Osteocyte (in vitro differentiated cells): ENCODE measurements around the gene WDSUB1. TPM values are rescaled to one million over a fixed set of nuclear protein-coding genes. Genes with fewer than 3 reads are reported as not detected.

ENCODE experiments used
- DNase-seq: peaks from one replicate; pipeline ENCODE4 v3.0.0; 2021; ENCODE audit warnings: mixed read lengths; ENCODE audit not compliant: unreplicated experiment; ENCODE audit errors: extremely low spot score
- H3K27ac Mint-ChIP-seq: one replicate; pipeline ENCODE4 v1.8.0; 2021; ENCODE audit warnings: mild to moderate bottlenecking, mixed read lengths; ENCODE audit not compliant: unreplicated experiment
- H3K27me3 Mint-ChIP-seq: one replicate; pipeline ENCODE4 v1.8.0; 2021; ENCODE audit warnings: mixed read lengths; ENCODE audit not compliant: unreplicated experiment
- H3K36me3 Mint-ChIP-seq: one replicate; pipeline ENCODE4 v1.8.0; 2021; ENCODE audit warnings: mixed read lengths; ENCODE audit not compliant: unreplicated experiment
- H3K4me1 Mint-ChIP-seq: one replicate; pipeline ENCODE4 v1.8.0; 2021; ENCODE audit warnings: mixed read lengths; ENCODE audit not compliant: unreplicated experiment
- H3K4me3 Mint-ChIP-seq: one replicate; pipeline ENCODE4 v1.8.0; 2021; ENCODE audit warnings: mild to moderate bottlenecking, moderate library complexity, mixed read lengths; ENCODE audit not compliant: unreplicated experiment
- H3K9me3 Mint-ChIP-seq: one replicate; pipeline ENCODE4 v1.8.0; 2021; ENCODE audit warnings: mixed read lengths; ENCODE audit not compliant: unreplicated experiment
- CTCF ChIP-seq: fragments of 200-600 bp; sonication (generic); IDR thresholded peaks from 2 replicates; pipeline ENCODE4 v1.5.0; 2021; ENCODE audit warnings: antibody characterized with exemption, mild to moderate bottlenecking, moderate library complexity
- total RNA-seq: library from RNA; stranded (reverse); gene quantifications from 2 replicates; pipeline ENCODE4 v1.2.1, GENCODE V29; 2021

The WDSUB1 gene
- total RNA-seq, 1 donor from 2014 or later = 14.7 TPM

DNA sequence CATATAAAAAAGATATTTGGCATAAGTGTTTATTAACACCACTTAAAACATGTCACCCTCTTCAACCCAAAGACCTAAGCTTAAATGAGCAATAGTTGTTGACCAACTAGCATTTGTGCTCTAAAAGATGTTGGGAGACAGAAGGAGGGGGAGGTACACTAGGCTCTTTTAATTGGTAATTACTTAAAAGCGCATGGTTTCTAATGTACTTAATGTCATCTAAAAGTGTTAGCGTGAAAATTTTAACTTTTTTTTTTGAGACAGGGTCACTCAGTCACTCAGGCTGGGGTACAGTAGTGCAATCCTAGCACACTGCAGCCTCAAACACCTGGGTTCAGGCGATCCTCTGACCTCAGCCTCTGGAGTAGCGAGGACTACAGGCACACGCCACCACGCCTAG is 5.5 kb downstream of the WDSUB1 start:
- no peak overlapping the region for H3K27ac Mint-ChIP-seq
- peaks cover 26% of the 10 kb centered on the region for H3K4me1 Mint-ChIP-seq
- DNase-seq = no peak
- TF ChIP-seq CTCF = no peak
- H3K36me3 Mint-ChIP-seq = peaks cover 20% of the 10 kb centered on the region
- H3K27me3 Mint-ChIP-seq = no peaks in the 10 kb centered on the region
- no peak overlapping the region for H3K4me3 Mint-ChIP-seq
- H3K9me3 Mint-ChIP-seq = no peaks in the 10 kb centered on the region

DNA sequence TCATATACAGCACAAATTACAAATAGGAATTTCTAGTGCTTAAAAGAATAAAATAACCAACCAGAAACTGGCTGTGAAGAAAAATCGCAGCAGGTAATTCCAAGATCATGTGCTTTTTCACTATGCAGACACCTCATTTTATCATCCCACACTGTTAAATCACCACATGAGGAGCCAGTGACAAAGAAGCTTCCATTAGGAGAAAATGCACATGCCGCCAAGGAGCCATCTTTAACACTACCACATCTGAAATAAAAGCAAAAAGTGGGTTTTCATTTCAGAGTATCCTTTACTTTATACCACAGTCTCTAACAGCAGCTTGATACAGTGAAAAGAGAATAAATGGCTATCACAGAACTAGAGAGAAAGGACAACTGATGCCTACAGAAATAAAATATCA is 6.8 kb downstream of the WDSUB1 start:
- H3K4me1 Mint-ChIP-seq = peaks cover 14% of the 10 kb centered on the region
- no peak overlapping the region for H3K4me3 Mint-ChIP-seq
- no peak for TF ChIP-seq CTCF
- peaks cover 25% of the 10 kb centered on the region for H3K36me3 Mint-ChIP-seq
- no peaks in the 10 kb centered on the region for H3K9me3 Mint-ChIP-seq
- DNase-seq = no peak
- H3K27ac Mint-ChIP-seq = no peak overlapping the region
- H3K27me3 Mint-ChIP-seq = no peaks in the 10 kb centered on the region

- Mint-ChIP-seq H3K4me3 (no peak overlapping the region), H3K36me3 (peaks cover 44% of the 10 kb centered on the region), H3K27ac (no peak overlapping the region), H3K4me1 (no peaks in the 10 kb centered on the region), H3K27me3 (no peaks in the 10 kb centered on the region), H3K9me3 (no peaks in the 10 kb centered on the region)
- DNase-seq = no peak
- no peak for TF ChIP-seq CTCF
Measured at GRCh38 chr2:159275111-159275510, 11.4 kb downstream of the WDSUB1 start.

DNA sequence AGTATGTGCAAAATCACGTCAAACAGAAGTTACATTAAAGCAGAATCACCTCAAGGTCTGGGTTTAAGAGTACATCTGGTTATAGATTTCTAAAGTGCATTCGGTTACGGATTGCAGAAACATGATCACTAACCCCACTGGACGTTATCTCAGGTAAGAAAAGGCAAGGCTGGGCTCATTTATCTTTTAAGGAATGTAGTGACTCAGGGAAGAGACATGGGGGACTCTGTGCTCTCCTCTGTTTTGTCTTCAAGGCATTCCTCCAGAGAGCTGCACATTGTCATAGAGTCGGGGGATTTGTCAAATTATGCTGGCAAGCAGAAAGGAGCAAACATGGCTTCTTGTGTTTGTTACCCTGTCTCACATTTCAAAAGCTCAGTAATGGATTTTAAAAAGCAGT is 14.3 kb downstream of the WDSUB1 start:
- Mint-ChIP-seq H3K27ac (no peak overlapping the region), H3K4me1 (peaks cover 11% of the 10 kb centered on the region), H3K9me3 (no peaks in the 10 kb centered on the region), H3K4me3 (no peak overlapping the region), H3K36me3 (peaks cover 40% of the 10 kb centered on the region), H3K27me3 (no peaks in the 10 kb centered on the region)
- DNase-seq = no peak
- no peak for TF ChIP-seq CTCF

GRCh38 chr2:159270744-159271379 is 15.6 kb downstream of the WDSUB1 start:
- no peak overlapping the region for H3K27ac Mint-ChIP-seq
- no peak overlapping the region for H3K4me3 Mint-ChIP-seq
- TF ChIP-seq CTCF = no peak
- peaks cover 11% of the 10 kb centered on the region for H3K4me1 Mint-ChIP-seq
- peaks cover 43% of the 10 kb centered on the region for H3K36me3 Mint-ChIP-seq
- no peaks in the 10 kb centered on the region for H3K9me3 Mint-ChIP-seq
- H3K27me3 Mint-ChIP-seq = no peaks in the 10 kb centered on the region
- DNase-seq = no peak
